ENCODE data around the gene CSNK2B.

The CSNK2B gene

GRCh38 chr6:31692353-31692752, 26.5 kb downstream of the CSNK2B start:
- H3K27me3 ChIP-seq (ENCODE audit: insufficient read depth, poor library complexity, severe bottlenecking) = no peaks in the 10 kb centered on the region
- peaks cover 45% of the 10 kb centered on the region for H3K36me3 ChIP-seq (ENCODE audit: low read depth)
- H3K9me3 ChIP-seq (ENCODE audit: severe bottlenecking) = no peaks in the 10 kb centered on the region
- no peak overlapping the region for H3K27ac ChIP-seq (ENCODE audit: poor library complexity, severe bottlenecking)
- H3K4me3 ChIP-seq (ENCODE audit: severe bottlenecking) = no peak overlapping the region
- DNase-seq (ENCODE audit: low spot score) (no peak), ATAC-seq (ENCODE audit: low read depth) (no peak)
- TF ChIP-seq, protein P1, sequence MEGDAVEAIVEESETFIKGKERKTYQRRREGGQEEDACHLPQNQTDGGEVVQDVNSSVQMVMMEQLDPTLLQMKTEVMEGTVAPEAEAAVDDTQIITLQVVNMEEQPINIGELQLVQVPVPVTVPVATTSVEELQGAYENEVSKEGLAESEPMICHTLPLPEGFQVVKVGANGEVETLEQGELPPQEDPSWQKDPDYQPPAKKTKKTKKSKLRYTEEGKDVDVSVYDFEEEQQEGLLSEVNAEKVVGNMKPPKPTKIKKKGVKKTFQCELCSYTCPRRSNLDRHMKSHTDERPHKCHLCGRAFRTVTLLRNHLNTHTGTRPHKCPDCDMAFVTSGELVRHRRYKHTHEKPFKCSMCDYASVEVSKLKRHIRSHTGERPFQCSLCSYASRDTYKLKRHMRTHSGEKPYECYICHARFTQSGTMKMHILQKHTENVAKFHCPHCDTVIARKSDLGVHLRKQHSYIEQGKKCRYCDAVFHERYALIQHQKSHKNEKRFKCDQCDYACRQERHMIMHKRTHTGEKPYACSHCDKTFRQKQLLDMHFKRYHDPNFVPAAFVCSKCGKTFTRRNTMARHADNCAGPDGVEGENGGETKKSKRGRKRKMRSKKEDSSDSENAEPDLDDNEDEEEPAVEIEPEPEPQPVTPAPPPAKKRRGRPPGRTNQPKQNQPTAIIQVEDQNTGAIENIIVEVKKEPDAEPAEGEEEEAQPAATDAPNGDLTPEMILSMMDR (IDR thresholded peaks at IDR 0.05; ENCODE audit: poor library complexity, severe bottlenecking) = no peak
- no peaks in the 10 kb centered on the region for H3K4me1 ChIP-seq (ENCODE audit: insufficient read depth, poor library complexity, severe bottlenecking)

DNA sequence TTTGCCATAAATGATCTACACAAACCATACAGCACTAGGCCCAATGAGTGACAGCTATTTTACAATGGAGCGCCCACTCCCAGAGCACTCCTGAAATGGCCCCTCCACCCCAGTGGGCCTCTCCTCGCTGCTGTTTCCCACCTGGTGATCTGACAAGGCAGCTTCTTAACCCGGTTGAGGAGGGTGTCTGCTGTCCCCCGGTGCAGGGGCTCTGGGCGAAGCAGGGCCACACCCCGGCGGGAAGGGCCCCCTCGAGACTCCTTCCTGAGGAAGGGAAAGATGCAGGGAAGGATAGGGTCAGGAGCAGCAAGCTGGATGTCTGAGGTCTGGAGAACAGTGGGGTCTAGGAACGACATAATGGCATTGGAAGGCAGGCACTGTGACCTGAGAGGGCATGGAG, 27.0 kb downstream of the CSNK2B start:
- H3K27me3 ChIP-seq (ENCODE audit: insufficient read depth, poor library complexity, severe bottlenecking) = no peaks in the 10 kb centered on the region
- TF ChIP-seq, protein P1 (IDR thresholded peaks at IDR 0.05; ENCODE audit: poor library complexity, severe bottlenecking) = no peak
- no peak overlapping the region for H3K4me3 ChIP-seq (ENCODE audit: severe bottlenecking)
- no peak for DNase-seq (ENCODE audit: low spot score)
- H3K36me3 ChIP-seq (ENCODE audit: low read depth) = peaks cover 45% of the 10 kb centered on the region
- no peaks in the 10 kb centered on the region for H3K4me1 ChIP-seq (ENCODE audit: insufficient read depth, poor library complexity, severe bottlenecking)
- no peak for ATAC-seq (ENCODE audit: low read depth)
- no peaks in the 10 kb centered on the region for H3K9me3 ChIP-seq (ENCODE audit: severe bottlenecking)
- H3K27ac ChIP-seq (ENCODE audit: poor library complexity, severe bottlenecking) = no peak overlapping the region

DNA sequence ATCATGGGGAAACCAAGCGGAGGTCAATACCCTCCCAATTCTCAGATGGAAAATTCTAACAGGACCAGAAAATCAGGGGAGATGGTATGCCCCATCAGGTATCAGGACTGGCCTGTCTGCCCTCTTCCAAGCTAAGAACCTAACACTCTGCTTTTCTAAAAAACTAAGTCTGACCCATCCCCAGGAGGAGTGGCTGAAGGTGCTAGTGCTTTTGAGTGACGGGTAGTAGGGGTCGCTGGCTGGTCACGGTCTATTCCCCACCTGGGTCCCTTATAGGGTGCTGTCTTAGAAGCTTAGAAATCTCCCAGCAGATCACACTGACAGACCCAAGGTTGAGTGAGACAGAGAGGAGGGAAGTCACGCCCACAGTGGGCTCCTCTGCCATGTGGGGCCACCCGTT, 27.7 kb downstream of the CSNK2B start:
- H3K4me1 ChIP-seq (ENCODE audit: insufficient read depth, poor library complexity, severe bottlenecking) = no peaks in the 10 kb centered on the region
- TF ChIP-seq, protein P1 (IDR thresholded peaks at IDR 0.05; ENCODE audit: poor library complexity, severe bottlenecking) = no peak
- DNase-seq (ENCODE audit: low spot score) = no peak
- no peaks in the 10 kb centered on the region for H3K27me3 ChIP-seq (ENCODE audit: insufficient read depth, poor library complexity, severe bottlenecking)
- H3K36me3 ChIP-seq (ENCODE audit: low read depth) = peaks cover 42% of the 10 kb centered on the region
- no peaks in the 10 kb centered on the region for H3K9me3 ChIP-seq (ENCODE audit: severe bottlenecking)
- no peak overlapping the region for H3K27ac ChIP-seq (ENCODE audit: poor library complexity, severe bottlenecking)
- no peak for ATAC-seq (ENCODE audit: low read depth)
- H3K4me3 ChIP-seq (ENCODE audit: severe bottlenecking) = no peak overlapping the region

- DNase-seq (ENCODE audit: low spot score) (no peak), ATAC-seq (ENCODE audit: low read depth) (no peak)
- H3K4me3 ChIP-seq (ENCODE audit: severe bottlenecking) = no peak overlapping the region
- no peaks in the 10 kb centered on the region for H3K4me1 ChIP-seq (ENCODE audit: insufficient read depth, poor library complexity, severe bottlenecking)
- peaks cover 34% of the 10 kb centered on the region for H3K36me3 ChIP-seq (ENCODE audit: low read depth)
- H3K27me3 ChIP-seq (ENCODE audit: insufficient read depth, poor library complexity, severe bottlenecking) = no peaks in the 10 kb centered on the region
- TF ChIP-seq, protein P1 (IDR thresholded peaks at IDR 0.05; ENCODE audit: poor library complexity, severe bottlenecking) = no peak
- H3K27ac ChIP-seq (ENCODE audit: poor library complexity, severe bottlenecking) = no peak overlapping the region
- no peaks in the 10 kb centered on the region for H3K9me3 ChIP-seq (ENCODE audit: severe bottlenecking)
These were observed 31.7 kb downstream of the CSNK2B start for GRCh38 chr6:31697555-31697954.

DNA sequence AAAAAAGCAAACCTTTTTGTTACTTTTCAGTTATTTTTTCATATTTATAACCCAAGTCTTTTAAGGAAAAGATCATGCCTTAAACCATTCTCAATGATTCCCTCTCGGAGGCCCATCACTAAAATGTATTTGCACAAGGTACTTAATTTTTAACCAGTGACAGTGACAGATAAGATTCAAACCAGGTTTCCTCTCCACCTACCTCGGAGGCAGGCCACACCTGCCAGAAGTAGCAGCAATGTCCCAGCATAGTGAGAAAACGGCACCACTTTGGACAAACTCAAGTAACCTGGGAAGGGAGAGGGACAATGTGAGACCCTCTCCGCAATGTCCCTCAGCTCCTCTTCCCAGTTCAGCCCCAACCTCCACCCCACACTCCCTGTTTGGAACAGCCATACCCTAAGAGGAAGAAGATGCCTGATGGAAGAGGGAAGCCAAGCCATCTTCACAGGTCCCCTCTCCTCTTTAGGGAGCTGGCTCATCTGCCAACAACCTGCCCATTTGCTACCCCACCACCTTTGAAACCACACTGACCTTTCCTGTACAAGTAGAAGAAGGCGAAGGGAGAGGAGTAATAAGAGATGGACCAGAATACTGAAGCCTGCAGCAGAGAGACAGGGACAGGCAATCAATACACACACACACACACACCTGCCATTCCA, 35.0 kb downstream of the CSNK2B start:
- Histone ChIP-seq H3K27me3 (ENCODE audit: insufficient read depth, poor library complexity, severe bottlenecking) (no peaks in the 10 kb centered on the region), H3K4me1 (ENCODE audit: insufficient read depth, poor library complexity, severe bottlenecking) (no peaks in the 10 kb centered on the region), H3K4me3 (ENCODE audit: severe bottlenecking) (no peak overlapping the region), H3K9me3 (ENCODE audit: severe bottlenecking) (no peaks in the 10 kb centered on the region), H3K27ac (ENCODE audit: poor library complexity, severe bottlenecking) (no peak overlapping the region), H3K36me3 (ENCODE audit: low read depth) (peaks cover 20% of the 10 kb centered on the region)
- TF ChIP-seq, protein P1 (IDR thresholded peaks at IDR 0.05; ENCODE audit: poor library complexity, severe bottlenecking) = no peak
- DNase-seq (ENCODE audit: low spot score) (no peak), ATAC-seq (ENCODE audit: low read depth) (no peak)
